Lower leg skin (tissue), 4 donors: ENCODE results near the gene ENPEP. TPM values are rescaled to one million over a fixed set of nuclear protein-coding genes. Genes with fewer than 3 reads are reported as not detected.
"Not testable (repeated sequence)": the region's sequence is repeated elsewhere in the genome, so short reads cannot be mapped to it uniquely, and the experiment has no call there.

Experiments used
- DNase-seq, 2 donors: peaks; one replicate each; pipeline ENCODE4 v3.0.0-alpha.2; 2019; ENCODE audit warnings: low spot score in 2 of 2
- H3K4me3 ChIP-seq: fragments of 200-600 bp; sonication (generic); 2 replicates; pipeline ENCODE4 v1.5.1; 2017; ENCODE audit warnings: mild to moderate bottlenecking, low read depth; ENCODE audit not compliant: poor library complexity, severe bottlenecking
- CTCF ChIP-seq, 3 donors: fragments of 450-650 bp; IDR thresholded peaks; one replicate each; pipeline ENCODE4 v1.5.1; 2016; ENCODE audit warnings: antibody characterized with exemption in 3 of 3, mild to moderate bottlenecking in 3 of 3, moderate library complexity in 2 of 3
- POLR2A ChIP-seq, 2 donors: fragments of 450-650 bp; IDR thresholded peaks; one replicate each; pipeline ENCODE4 v1.6.1; 2016 to 2017; ENCODE audit warnings: antibody characterized with exemption in 2 of 2, mild to moderate bottlenecking in 1 of 2, moderate library complexity in 1 of 2
- WGBS, 2 donors: methylation state at CpG; one replicate each; pipeline ENCODE4 v1.1.5; 2018; 5-methylcytosine and 5-hydroxymethylcytosine counted together
- intact Hi-C: fragments of 100-400 bp; cut with DNase I; formaldehyde crosslinking; loops from one replicate; pipeline ENCODE4 v1.15.0; 2023; ENCODE audit warnings: low total_unique reads
- total RNA-seq, 4 donors: library from RNA; depleted of rRNA; stranded (reverse); fragments of >200 nt; gene quantifications; one replicate each; pipeline ENCODE4 v1.1.0, GENCODE V29; 2016

Gene ENPEP
- total RNA-seq, 4 donors from 2014 or later = 0.39 to 3.1 (median 1.9) TPM

GRCh38 chr4:110483516-110483915 is 7.6 kb downstream of the ENPEP start:
- 46% methylated on average over 5 of the region's 5 CpGs for WGBS, 2 donors
- no peak for TF ChIP-seq CTCF (IDR thresholded peaks at IDR 0.05)
- TF ChIP-seq POLR2A (IDR thresholded peaks at IDR 0.05) = no peak
- no peak for DNase-seq
- intact Hi-C loops = no loop called here
- no peak overlapping the region for H3K4me3 ChIP-seq

- intact Hi-C loops = no loop called here
- DNase-seq = no peak
- no peak for TF ChIP-seq CTCF (IDR thresholded peaks at IDR 0.05)
- WGBS, 2 donors = 80 to 87% methylated on average over 2 of the region's 2 CpGs
- no peak overlapping the region for H3K4me3 ChIP-seq
Observed at GRCh38 chr4:110484029-110484428, 8.1 kb downstream of the ENPEP start.

- H3K4me3 ChIP-seq = no peak overlapping the region
- TF ChIP-seq CTCF (IDR thresholded peaks at IDR 0.05) (no peak), POLR2A (IDR thresholded peaks at IDR 0.05) (no peak)
- WGBS, 2 donors = 18 to 19% methylated on average over 5 of the region's 5 CpGs
- DNase-seq = no peak
- intact Hi-C loops = no loop called here
Observed at GRCh38 chr4:110484767-110485166, 8.8 kb downstream of the ENPEP start.

- TF ChIP-seq POLR2A (IDR thresholded peaks at IDR 0.05) = no peak
- TF ChIP-seq CTCF (IDR thresholded peaks at IDR 0.05) = no peak
- 43 to 58% methylated on average over 1 of the region's 1 CpG for WGBS, 2 donors
- intact Hi-C loops = no loop called here
Observed at GRCh38 chr4:110485452-110485851, 9.5 kb downstream of the ENPEP start.

GRCh38 chr4:110486256-110486655 is 10.3 kb downstream of the ENPEP start:
- no peak overlapping the region for H3K4me3 ChIP-seq
- 51 to 57% methylated on average over 4 of the region's 4 CpGs for WGBS, 2 donors
- no peak for DNase-seq
- intact Hi-C loops = no loop called here
- no peak for TF ChIP-seq CTCF (IDR thresholded peaks at IDR 0.05)
- TF ChIP-seq POLR2A (IDR thresholded peaks at IDR 0.05) = no peak

More at GRCh38 chr4:110485452-110485851, 9.5 kb downstream of the ENPEP start:
- H3K4me3 ChIP-seq = no peak overlapping the region
- no peak for DNase-seq

GRCh38 chr4:110486850-110487249 is 10.9 kb downstream of the ENPEP start:
- intact Hi-C loops, DNase-seq, H3K4me3 ChIP-seq: not testable (repeated sequence)
- WGBS, 2 donors = 69 to 71% methylated on average over 4 of the region's 4 CpGs
